CD14-positive monocyte (primary cell): ENCODE results near the gene SEMA3D. TPM values are rescaled to one million over a fixed set of nuclear protein-coding genes. Genes with fewer than 3 reads are reported as not detected.

Experiments
- DNase-seq, 3 donors: peaks; one replicate each; pipeline ENCODE4 v3.0.0-alpha.2; 2011 to 2022
- H2AFZ ChIP-seq: 2 replicates; pipeline ENCODE4 v1.6.0; 2012; ENCODE audit warnings: mild to moderate bottlenecking, low read depth, low read length, inconsistent platforms; ENCODE audit not compliant: insufficient read depth, poor library complexity, severe bottlenecking
- H3K27ac ChIP-seq, 2 donors: 1 replicate in 1 of 2; 2 replicates in 1 of 2; pipeline ENCODE4 v1.5.1; 2012 to 2013; ENCODE audit warnings: low read length in 2 of 2, control low read depth in 1 of 2, inconsistent platforms in 1 of 2, low read depth in 1 of 2, mild to moderate bottlenecking in 1 of 2
- H3K27me3 ChIP-seq, 2 donors: one replicate each; pipeline versions ENCODE4 v1.6.0 to v1.6.1; 2011 to 2013; ENCODE audit warnings: low read length in 2 of 2; ENCODE audit not compliant: control insufficient read depth in 2 of 2, insufficient read depth in 2 of 2
- H3K36me3 ChIP-seq, 2 donors: replicated peaks in 1 of 2; 1 replicate in 1 of 2; 2 replicates in 1 of 2; pipeline versions ENCODE4 v1.5.1 to v1.6.1; 2012 to 2013; ENCODE audit warnings: low read length in 2 of 2, control low read depth in 1 of 2, inconsistent platforms in 1 of 2, mild to moderate bottlenecking in 1 of 2; ENCODE audit not compliant: insufficient read depth in 2 of 2, control insufficient read depth in 1 of 2
- H3K4me1 ChIP-seq, 2 donors: 1 replicate in 1 of 2; 2 replicates in 1 of 2; pipeline versions ENCODE4 v1.5.1 to v1.6.1; 2012 to 2013; ENCODE audit warnings: low read length in 2 of 2, control low read depth in 1 of 2, inconsistent platforms in 1 of 2, mild to moderate bottlenecking in 1 of 2, moderate library complexity in 1 of 2; ENCODE audit not compliant: insufficient read depth in 2 of 2, control insufficient read depth in 1 of 2
- H3K4me2 ChIP-seq: replicated peaks from 2 replicates; pipeline ENCODE3; 2012; ENCODE audit warnings: low read length, moderate library complexity, mild to moderate bottlenecking; ENCODE audit not compliant: poor library complexity, severe bottlenecking; ENCODE audit errors: extremely low read depth
- H3K4me3 ChIP-seq, 3 experiments: fragments of 200-600 bp in 1 of 3; sonication (generic) in 1 of 3; replicated peaks in 1 of 3; 1 replicate in 2 of 3; 2 replicates in 1 of 3; pipeline ENCODE4 v1.5.1; 2011 to 2013; ENCODE audit warnings: low read length in 3 of 3, mild to moderate bottlenecking in 3 of 3, control low read depth in 2 of 3, low read depth in 2 of 3, inconsistent platforms in 1 of 3, moderate library complexity in 1 of 3
- H3K79me2 ChIP-seq: 2 replicates; pipeline ENCODE4 v1.6.0; 2012; ENCODE audit warnings: mild to moderate bottlenecking, control low read depth, inconsistent platforms, low read length, moderate library complexity; ENCODE audit not compliant: insufficient read depth
- H3K9ac ChIP-seq: 2 replicates; pipeline ENCODE4 v1.6.0; 2017; ENCODE audit warnings: low read length, mild to moderate bottlenecking; ENCODE audit not compliant: insufficient read depth, poor library complexity, severe bottlenecking
- H3K9me3 ChIP-seq, 2 donors: replicated peaks in 1 of 2; 1 replicate in 1 of 2; 2 replicates in 1 of 2; pipeline versions ENCODE4 v1.5.1 to v1.6.1; 2012 to 2013; ENCODE audit warnings: low read length in 2 of 2, control low read depth in 1 of 2; ENCODE audit not compliant: control insufficient read depth in 1 of 2, insufficient read depth in 1 of 2
- H4K20me1 ChIP-seq: 2 replicates; pipeline ENCODE4 v1.6.0; 2012; ENCODE audit warnings: mild to moderate bottlenecking, low read length, control low read depth, moderate library complexity; ENCODE audit not compliant: insufficient read depth
- H3K27ac Mint-ChIP-seq, 7 donors: one replicate each; pipeline ENCODE4 v1.8.0; 2020; ENCODE audit warnings: mild to moderate bottlenecking in 7 of 7, mixed read lengths in 7 of 7, moderate library complexity in 6 of 7, inconsistent platforms in 2 of 7
- H3K27me3 Mint-ChIP-seq, 3 donors: one replicate each; pipeline ENCODE4 v1.8.0; 2021 to 2022; ENCODE audit warnings: low read depth in 3 of 3, mild to moderate bottlenecking in 3 of 3, mixed read lengths in 3 of 3, moderate library complexity in 3 of 3, inconsistent platforms in 1 of 3
- H3K36me3 Mint-ChIP-seq, 2 donors: one replicate each; pipeline ENCODE4 v1.8.0; 2020; ENCODE audit warnings: mixed read lengths in 2 of 2, inconsistent platforms in 1 of 2, mild to moderate bottlenecking in 1 of 2
- H3K4me1 Mint-ChIP-seq: one replicate; pipeline ENCODE4 v1.8.0; 2020; ENCODE audit warnings: mild to moderate bottlenecking, mixed read lengths
- H3K4me3 Mint-ChIP-seq, 2 donors: one replicate each; pipeline ENCODE4 v1.8.0; 2020; ENCODE audit warnings: mild to moderate bottlenecking in 2 of 2, mixed read lengths in 2 of 2, moderate library complexity in 1 of 2
- H3K9me3 Mint-ChIP-seq, 7 donors: one replicate each; pipeline ENCODE4 v1.8.0; 2020 to 2022; ENCODE audit warnings: mixed read lengths in 7 of 7, mild to moderate bottlenecking in 6 of 7, moderate library complexity in 6 of 7, inconsistent platforms in 2 of 7
- CTCF ChIP-seq: fragments of 200-600 bp; IDR thresholded peaks from one replicate; pipeline ENCODE4 v1.8.0; 2022; ENCODE audit warnings: antibody characterized with exemption, mild to moderate bottlenecking
- WGBS: methylation state at CpG from one replicate; pipeline ENCODE4 v1.1.5; 2013; ENCODE audit warnings: missing lambda C conversion rate; ENCODE audit not compliant: insufficient coverage; 5-methylcytosine and 5-hydroxymethylcytosine counted together
- intact Hi-C, 2 donors: fragments of 100-400 bp; cut with micrococcal nuclease; formaldehyde crosslinking; loops; one replicate each; pipeline versions ENCODE4 v1.15.0 to v1.15.1; 2023
- polyA plus RNA-seq, 3 donors: library from polyadenylated mRNA; depleted of rRNA in 1 of 3; unstranded in 2 of 3; stranded (reverse) in 1 of 3; fragments of 300-500 nt in 2 of 3; fragments of >200 nt in 1 of 3; fragmentation: Illumina TruSeq in 2 of 3; gene quantifications; 1 replicate in 2 of 3; 2 replicates in 1 of 3; pipeline ENCODE4 v1.2.3, GENCODE V29; 2012 to 2021

SEMA3D gene
- polyA plus RNA-seq, 3 donors: not detected

- Mint-ChIP-seq H3K4me1 (peaks cover 1% of the 10 kb centered on the region), H3K4me3 (no peak overlapping the region), H3K9me3 (peaks cover 0 to 5% (median 0%) of the 10 kb centered on the region in 7 donors), H3K27ac (no peak overlapping the region), H3K27me3 (no peaks in the 10 kb centered on the region), H3K36me3 (no peaks in the 10 kb centered on the region)
- intact Hi-C loops: no loop called here
- H3K4me2 ChIP-seq: no peak overlapping the region
- no peaks in the 10 kb centered on the region for H3K9me3 ChIP-seq
- no peak for DNase-seq
- TF ChIP-seq CTCF: no peak
- H3K4me3 ChIP-seq: no peak overlapping the region
- H3K36me3 ChIP-seq: no peaks in the 10 kb centered on the region
- H3K27ac ChIP-seq: no peak overlapping the region
- no peaks in the 10 kb centered on the region for H4K20me1 ChIP-seq
- H3K27me3 ChIP-seq: no peaks in the 10 kb centered on the region
- no peak overlapping the region for H2AFZ ChIP-seq
- no CpG with 5 or more reads among the region's 2 CpGs for WGBS
- no peaks in the 10 kb centered on the region for H3K4me1 ChIP-seq
- no peaks in the 10 kb centered on the region for H3K79me2 ChIP-seq
- no peak overlapping the region for H3K9ac ChIP-seq
Observed at GRCh38 chr7:84949501-84949900, 237.4 kb downstream of the SEMA3D start.

- Mint-ChIP-seq H3K4me1 (peaks cover 1% of the 10 kb centered on the region), H3K27ac (no peak overlapping the region), H3K27me3 (no peaks in the 10 kb centered on the region), H3K9me3 (peaks cover 0 to 3% (median 0%) of the 10 kb centered on the region in 7 donors), H3K36me3 (no peaks in the 10 kb centered on the region), H3K4me3 (no peak overlapping the region)
- TF ChIP-seq CTCF: no peak
- no CpG with 5 or more reads among the region's 1 CpG for WGBS
- Histone ChIP-seq H3K4me1 (no peaks in the 10 kb centered on the region), H2AFZ (no peak overlapping the region), H3K27me3 (no peaks in the 10 kb centered on the region), H3K9ac (no peak overlapping the region), H3K4me2 (no peak overlapping the region), H4K20me1 (no peaks in the 10 kb centered on the region), H3K36me3 (no peaks in the 10 kb centered on the region), H3K4me3 (no peak overlapping the region), H3K9me3 (no peaks in the 10 kb centered on the region), H3K79me2 (no peaks in the 10 kb centered on the region), H3K27ac (no peak overlapping the region)
- no peak for DNase-seq
- intact Hi-C loops: no loop called here
Observed at GRCh38 chr7:84949067-84949466, 237.8 kb downstream of the SEMA3D start.
